Stomach (tissue), 4 donors: ENCODE results near the gene ZNF547.

Source experiments
- EP300 ChIP-seq: sonication (generic); formaldehyde crosslinking; IDR thresholded peaks from one replicate; pipeline ENCODE4 v1.6.1; 2017; ENCODE audit warnings: antibody characterized with exemption
- TF ChIP-seq, protein P1 (sequence below), 7 experiments: fragments of 450-650 bp in 4 of 7; fragments of 200-600 bp in 3 of 7; sonication (generic) in 3 of 7; IDR thresholded peaks; one replicate each; pipeline ENCODE4 v1.5.1; 2016 to 2019; ENCODE audit warnings: antibody characterized with exemption in 7 of 7, control low read depth in 2 of 7, mild to moderate bottlenecking in 1 of 7

DNA sequence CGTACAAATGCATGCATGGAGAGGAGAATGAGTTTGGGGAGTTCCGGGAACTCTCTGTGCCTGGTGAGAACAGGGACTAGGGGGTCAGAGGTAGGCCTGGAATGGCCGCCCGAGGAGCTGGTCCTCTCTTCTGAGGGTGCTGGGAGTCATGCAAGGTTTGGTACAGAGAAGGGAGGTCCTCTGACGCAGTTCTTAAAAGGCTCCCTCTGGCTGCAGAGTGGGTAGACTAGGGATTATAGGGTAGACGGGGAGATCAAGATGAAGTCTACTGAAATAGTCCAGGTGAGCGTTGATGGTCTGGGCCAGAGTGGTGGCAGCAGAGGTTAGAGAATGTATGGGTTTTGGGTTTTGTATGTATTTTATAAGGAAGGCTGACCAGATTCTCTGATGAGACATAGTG is 11.5 kb upstream of the ZNF547 start:
- TF ChIP-seq, protein P1, sequence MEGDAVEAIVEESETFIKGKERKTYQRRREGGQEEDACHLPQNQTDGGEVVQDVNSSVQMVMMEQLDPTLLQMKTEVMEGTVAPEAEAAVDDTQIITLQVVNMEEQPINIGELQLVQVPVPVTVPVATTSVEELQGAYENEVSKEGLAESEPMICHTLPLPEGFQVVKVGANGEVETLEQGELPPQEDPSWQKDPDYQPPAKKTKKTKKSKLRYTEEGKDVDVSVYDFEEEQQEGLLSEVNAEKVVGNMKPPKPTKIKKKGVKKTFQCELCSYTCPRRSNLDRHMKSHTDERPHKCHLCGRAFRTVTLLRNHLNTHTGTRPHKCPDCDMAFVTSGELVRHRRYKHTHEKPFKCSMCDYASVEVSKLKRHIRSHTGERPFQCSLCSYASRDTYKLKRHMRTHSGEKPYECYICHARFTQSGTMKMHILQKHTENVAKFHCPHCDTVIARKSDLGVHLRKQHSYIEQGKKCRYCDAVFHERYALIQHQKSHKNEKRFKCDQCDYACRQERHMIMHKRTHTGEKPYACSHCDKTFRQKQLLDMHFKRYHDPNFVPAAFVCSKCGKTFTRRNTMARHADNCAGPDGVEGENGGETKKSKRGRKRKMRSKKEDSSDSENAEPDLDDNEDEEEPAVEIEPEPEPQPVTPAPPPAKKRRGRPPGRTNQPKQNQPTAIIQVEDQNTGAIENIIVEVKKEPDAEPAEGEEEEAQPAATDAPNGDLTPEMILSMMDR (IDR thresholded peaks at IDR 0.05): no peak
- TF ChIP-seq EP300: no peak
